Central memory CD8-positive, alpha-beta T cell (primary cell): ENCODE measurements around the gene KCNAB1.

Experiments
- ATAC-seq: fragments of 150-1000 bp; cut with Tn5 transposase; replicated peaks from 2 replicates; pipeline ENCODE4 v1.10.0; 2022; ENCODE audit warnings: mild to moderate bottlenecking, moderate FRiP score, moderate number of reproducible peaks; ENCODE audit not compliant: poor library complexity, severe bottlenecking; ENCODE audit errors: extremely low read depth
- DNase-seq, 2 donors: peaks; one replicate each; pipeline ENCODE4 v3.0.0; 2021; ENCODE audit warnings: low spot score in 2 of 2
- H3K27ac Mint-ChIP-seq: one replicate; pipeline ENCODE4 v1.8.0; 2022; ENCODE audit warnings: low read depth, mild to moderate bottlenecking, moderate library complexity, mixed read lengths
- H3K27me3 Mint-ChIP-seq: one replicate; pipeline ENCODE4 v1.8.0; 2022; ENCODE audit warnings: mixed read lengths
- H3K36me3 Mint-ChIP-seq: one replicate; pipeline ENCODE4 v1.8.0; 2022; ENCODE audit warnings: mild to moderate bottlenecking, moderate library complexity, mixed read lengths; ENCODE audit not compliant: insufficient read depth
- H3K4me1 Mint-ChIP-seq: one replicate; pipeline ENCODE4 v1.8.0; 2022; ENCODE audit warnings: mixed read lengths
- H3K4me3 Mint-ChIP-seq: one replicate; pipeline ENCODE4 v1.8.0; 2022; ENCODE audit warnings: mild to moderate bottlenecking, moderate library complexity, mixed read lengths
- H3K9me3 Mint-ChIP-seq: one replicate; pipeline ENCODE4 v1.8.0; 2022; ENCODE audit warnings: mixed read lengths

Gene KCNAB1

DNA sequence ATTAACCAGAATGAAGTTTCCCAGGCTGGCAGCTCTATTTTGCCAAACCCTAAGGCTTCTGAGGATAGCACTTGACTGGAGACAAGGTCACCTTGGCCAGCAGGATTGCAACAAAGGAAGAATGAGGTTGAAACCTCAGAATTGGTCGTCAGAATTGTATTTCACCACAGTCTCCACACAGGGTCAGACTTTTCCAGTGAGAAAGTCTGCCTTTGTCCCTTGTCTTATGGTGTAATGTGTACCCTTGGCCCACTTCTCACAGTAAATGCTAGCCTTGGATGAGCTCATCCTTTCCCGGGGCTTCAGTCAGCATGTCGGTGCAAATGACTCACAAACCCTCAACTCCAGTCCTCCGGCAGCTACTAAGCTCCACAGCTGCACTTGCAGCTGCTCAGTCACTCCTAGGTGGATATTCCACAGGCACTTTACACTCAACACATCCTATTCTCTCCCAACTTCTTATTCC, 414.8 kb downstream of the KCNAB1 start:
- Mint-ChIP-seq H3K27ac (no peak overlapping the region), H3K4me3 (no peak overlapping the region), H3K4me1 (no peaks in the 10 kb centered on the region), H3K36me3 (peaks cover 9% of the 10 kb centered on the region), H3K9me3 (no peaks in the 10 kb centered on the region), H3K27me3 (no peaks in the 10 kb centered on the region)
- DNase-seq (no peak), ATAC-seq (no peak)

DNA sequence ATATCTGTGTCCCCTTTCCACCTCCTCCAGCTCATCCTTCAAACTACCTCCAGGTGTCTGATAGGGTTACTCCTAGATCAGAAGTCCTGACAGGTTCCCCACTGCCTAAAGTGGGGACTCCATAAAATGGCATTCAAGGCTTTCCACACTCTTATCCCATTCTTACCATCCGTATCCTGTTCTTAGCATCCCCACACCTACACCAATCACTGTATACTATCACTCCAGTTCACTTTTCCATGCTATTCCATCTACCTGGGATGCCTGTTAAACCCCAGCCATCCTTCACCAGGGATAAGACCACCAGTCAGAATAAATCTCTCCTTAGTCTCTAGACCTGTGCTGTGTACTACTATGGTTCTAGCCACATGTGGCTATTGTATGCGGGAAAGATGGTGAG, 415.4 kb downstream of the KCNAB1 start:
- no peak overlapping the region for H3K27ac Mint-ChIP-seq

DNA sequence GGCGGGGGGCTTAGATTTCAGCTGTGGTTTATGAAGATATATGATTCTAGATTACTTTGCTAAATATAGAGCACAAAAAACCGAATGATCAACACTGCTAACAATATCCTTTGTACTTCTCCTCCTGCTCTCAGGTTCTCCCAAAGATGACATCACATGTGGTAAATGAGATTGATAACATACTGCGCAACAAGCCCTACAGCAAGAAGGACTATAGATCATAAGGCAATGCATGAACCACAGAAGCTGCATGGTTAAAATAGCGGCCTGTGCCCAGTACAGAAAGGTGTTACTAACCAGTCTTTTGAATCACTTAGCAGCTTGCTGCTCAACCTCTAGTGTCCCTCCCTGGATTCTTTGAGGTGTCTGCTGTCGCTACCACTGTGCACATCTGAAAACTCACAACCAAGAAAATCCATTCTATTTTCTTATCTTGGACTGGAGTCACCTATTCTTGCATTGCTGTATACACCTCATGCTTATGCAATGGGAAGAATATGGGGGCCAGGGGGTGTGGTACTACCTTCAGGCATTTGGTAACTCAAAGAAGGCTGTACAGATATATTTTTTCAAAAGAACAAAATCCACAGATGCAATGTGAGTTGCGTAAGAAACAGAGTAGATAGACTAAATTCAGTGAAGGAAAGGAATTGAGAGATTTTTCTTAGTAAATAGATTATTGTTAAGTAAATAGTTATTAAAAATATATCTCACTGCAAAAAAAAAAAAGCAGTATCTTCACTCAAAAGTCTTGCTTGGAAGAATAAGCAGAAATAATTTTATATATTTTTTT, 416.3 kb downstream of the KCNAB1 start:
- Mint-ChIP-seq H3K4me1 (no peaks in the 10 kb centered on the region), H3K27me3 (no peaks in the 10 kb centered on the region), H3K4me3 (no peak overlapping the region), H3K9me3 (no peaks in the 10 kb centered on the region), H3K36me3 (peaks cover 17% of the 10 kb centered on the region), H3K27ac (no peak overlapping the region)
- no peak for DNase-seq
- ATAC-seq: no peak

More for the DNA sequence above, 415.4 kb downstream of the KCNAB1 start:
- ATAC-seq (no peak), DNase-seq (no peak)
- Mint-ChIP-seq H3K36me3 (peaks cover 11% of the 10 kb centered on the region), H3K4me1 (no peaks in the 10 kb centered on the region), H3K9me3 (no peaks in the 10 kb centered on the region), H3K4me3 (no peak overlapping the region), H3K27me3 (no peaks in the 10 kb centered on the region)

DNA sequence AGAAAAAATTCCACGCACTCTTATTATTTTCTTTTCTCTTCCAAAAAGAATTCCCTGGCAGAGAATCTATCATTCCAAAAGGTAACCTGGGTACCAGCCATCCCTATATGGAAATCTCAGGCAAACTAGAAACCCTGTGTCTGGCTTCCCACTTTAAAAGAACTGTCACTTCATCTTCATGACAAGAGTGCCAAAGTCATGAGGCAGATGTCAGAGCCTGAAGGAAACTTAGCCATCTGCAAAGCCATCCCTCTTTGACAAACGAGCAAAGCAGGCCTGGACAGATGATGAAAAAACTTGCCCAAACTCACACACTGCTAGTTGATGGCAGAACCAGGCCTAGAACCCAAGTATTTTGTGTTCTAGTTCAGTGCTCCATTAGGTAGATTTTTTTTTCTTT, 418.7 kb downstream of the KCNAB1 start:
- Mint-ChIP-seq H3K9me3 (no peaks in the 10 kb centered on the region), H3K27ac (no peak overlapping the region), H3K36me3 (peaks cover 33% of the 10 kb centered on the region), H3K27me3 (no peaks in the 10 kb centered on the region), H3K4me3 (no peak overlapping the region), H3K4me1 (no peaks in the 10 kb centered on the region)
- no peak for DNase-seq
- ATAC-seq: no peak

DNA sequence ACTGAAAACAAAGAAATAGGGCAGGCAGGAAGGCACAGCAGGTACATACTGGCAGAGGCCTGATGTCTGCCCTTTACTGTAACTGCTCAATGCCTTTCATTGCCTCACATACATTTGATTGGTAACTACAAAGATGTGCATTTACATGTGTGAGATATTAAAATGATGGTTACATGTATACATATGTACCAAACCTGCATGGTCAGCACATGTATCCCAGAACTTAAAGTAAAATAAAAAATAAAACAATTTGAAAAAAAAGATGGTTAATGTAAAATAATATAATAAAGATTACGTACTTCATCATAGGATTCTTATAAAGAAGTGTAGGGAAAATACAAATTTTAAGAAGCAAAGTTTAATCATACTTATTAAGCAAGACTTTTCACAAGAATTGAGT, 419.4 kb downstream of the KCNAB1 start:
- Mint-ChIP-seq H3K9me3 (no peaks in the 10 kb centered on the region), H3K4me1 (no peaks in the 10 kb centered on the region), H3K27ac (no peak overlapping the region), H3K4me3 (no peak overlapping the region), H3K36me3 (peaks cover 37% of the 10 kb centered on the region), H3K27me3 (no peaks in the 10 kb centered on the region)
- no peak for DNase-seq
- ATAC-seq: no peak

DNA sequence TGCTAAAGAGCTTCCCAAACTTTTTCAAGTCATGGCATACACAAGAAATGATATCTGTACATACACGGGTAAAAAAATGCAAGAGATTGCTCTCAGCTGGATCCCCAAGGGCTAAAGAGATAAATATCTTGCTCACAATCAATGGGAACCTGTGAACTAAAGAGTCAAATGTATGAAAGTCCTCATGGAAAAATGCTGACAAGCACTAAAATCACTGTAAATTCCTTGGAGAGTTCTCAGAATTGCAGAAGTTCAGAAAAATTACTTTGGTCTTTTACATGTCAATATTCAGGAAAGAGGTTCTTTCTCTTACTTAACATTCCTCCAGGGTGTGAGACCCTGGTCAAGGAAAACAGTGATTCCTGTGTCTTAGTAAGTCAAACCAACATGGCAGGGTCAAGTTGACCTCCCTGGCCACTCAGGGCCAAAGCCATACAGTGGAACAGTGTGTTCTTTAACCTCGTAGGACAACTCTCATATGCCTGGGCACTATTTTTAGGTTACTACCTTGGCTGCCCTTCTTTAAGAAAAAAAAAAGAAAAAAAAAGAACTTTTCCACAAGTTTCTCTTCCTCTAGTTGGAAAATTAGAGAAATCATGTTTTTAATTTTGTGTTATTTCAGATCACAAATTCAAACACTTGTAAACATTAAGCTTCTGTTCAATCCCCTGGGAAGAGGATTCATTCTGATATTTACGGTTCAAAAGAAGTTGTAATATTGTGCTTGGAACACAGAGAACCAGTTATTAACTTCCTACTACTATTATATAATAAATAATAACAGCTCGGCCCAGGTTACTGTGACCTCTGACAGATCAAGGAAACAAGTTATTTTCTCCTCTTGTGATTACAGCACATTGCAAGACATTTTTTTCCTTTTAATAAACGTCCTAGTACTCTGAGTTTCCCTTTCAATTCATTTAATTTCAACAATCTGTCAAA, 422.0 kb downstream of the KCNAB1 start:
- DNase-seq (no peak), ATAC-seq (no peak)
- H3K9me3 Mint-ChIP-seq: no peaks in the 10 kb centered on the region
- no peak overlapping the region for H3K27ac Mint-ChIP-seq
- peaks cover 49% of the 10 kb centered on the region for H3K36me3 Mint-ChIP-seq
- peaks cover 15% of the 10 kb centered on the region for H3K4me1 Mint-ChIP-seq
- no peaks in the 10 kb centered on the region for H3K27me3 Mint-ChIP-seq
- H3K4me3 Mint-ChIP-seq: no peak overlapping the region

DNA sequence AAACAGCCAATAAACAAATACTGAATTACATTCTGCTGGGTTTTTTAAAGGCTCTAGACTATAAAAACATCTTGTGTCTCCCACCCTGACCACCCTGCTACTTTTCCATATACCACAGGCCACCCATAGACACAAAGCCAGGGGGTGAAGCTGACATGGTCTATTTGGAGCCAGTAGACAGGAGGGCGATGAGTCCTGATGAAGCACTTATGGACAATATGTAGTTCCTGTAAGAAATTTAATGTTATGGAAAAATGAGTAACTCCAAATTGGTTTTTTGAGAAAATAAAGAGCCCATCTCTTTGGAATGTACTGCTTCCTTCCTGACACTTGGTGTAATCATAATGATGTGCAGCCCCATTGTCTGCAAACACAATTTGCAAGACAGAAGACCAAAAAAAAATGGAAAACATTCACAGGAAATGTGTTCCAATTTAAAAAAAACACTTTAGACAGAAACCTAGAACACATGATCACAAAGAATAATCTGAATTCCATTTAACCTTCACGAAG, 422.7 kb downstream of the KCNAB1 start:
- Mint-ChIP-seq H3K27ac (no peak overlapping the region), H3K36me3 (peaks cover 53% of the 10 kb centered on the region), H3K4me1 (peaks cover 17% of the 10 kb centered on the region), H3K9me3 (no peaks in the 10 kb centered on the region), H3K27me3 (no peaks in the 10 kb centered on the region), H3K4me3 (no peak overlapping the region)
- no peak for DNase-seq
- no peak for ATAC-seq

DNA sequence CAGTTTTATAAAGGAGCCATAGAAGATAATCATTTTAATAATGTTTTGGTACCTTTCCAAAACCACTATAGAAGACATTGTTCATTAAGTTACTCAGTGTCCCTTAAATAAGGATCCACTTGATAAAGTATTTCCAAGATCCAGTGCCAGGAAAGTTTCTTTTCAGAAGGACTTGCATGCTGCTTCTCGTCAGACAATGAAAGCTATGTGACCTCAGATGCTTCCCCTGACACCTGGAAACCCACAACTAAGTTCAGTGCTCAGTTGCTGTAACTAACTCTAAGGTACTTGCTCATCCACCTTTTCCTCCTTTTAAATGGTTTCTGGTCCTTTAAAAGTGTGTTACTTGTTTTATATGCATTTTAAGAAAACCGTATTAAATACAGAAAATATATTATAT, 427.3 kb downstream of the KCNAB1 start:
- H3K27ac Mint-ChIP-seq: no peak overlapping the region
- H3K27me3 Mint-ChIP-seq: no peaks in the 10 kb centered on the region
- peaks cover 43% of the 10 kb centered on the region for H3K4me1 Mint-ChIP-seq
- no peaks in the 10 kb centered on the region for H3K9me3 Mint-ChIP-seq
- DNase-seq: no peak
- no peak for ATAC-seq
- no peak overlapping the region for H3K4me3 Mint-ChIP-seq
- H3K36me3 Mint-ChIP-seq: peaks cover 62% of the 10 kb centered on the region

DNA sequence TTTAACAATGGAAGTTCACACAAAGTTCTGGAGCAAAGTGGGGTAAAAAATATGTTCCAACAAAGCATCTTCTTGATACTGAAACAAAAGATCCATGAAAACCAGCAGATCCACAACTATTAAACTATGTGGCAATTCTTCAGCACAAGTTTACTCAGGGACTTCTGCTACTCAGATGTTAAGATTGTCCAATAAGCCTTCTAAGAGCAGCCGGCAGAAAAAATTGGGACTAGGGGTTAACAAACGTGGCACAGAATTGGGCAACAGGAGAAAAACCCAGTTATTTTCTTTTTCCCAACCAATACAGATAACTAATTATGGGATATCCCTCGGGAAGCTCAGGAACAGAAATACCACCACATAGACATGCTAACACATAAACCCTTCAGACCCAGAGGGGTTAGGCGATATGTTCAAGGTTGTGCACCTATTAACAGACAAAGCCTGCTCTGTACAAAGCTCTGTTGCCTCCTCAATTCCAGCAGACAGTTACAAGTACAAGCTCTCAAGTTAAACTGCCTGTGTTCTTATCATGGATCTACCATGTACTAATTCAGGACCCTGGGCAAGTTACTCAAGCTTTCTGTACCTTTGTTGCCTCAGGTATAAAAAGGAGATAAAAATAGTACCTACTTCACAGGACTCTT, 427.8 kb downstream of the KCNAB1 start:
- Mint-ChIP-seq H3K4me3 (no peak overlapping the region), H3K4me1 (peaks cover 43% of the 10 kb centered on the region), H3K9me3 (no peaks in the 10 kb centered on the region), H3K27me3 (no peaks in the 10 kb centered on the region), H3K36me3 (peaks cover 59% of the 10 kb centered on the region), H3K27ac (no peak overlapping the region)
- ATAC-seq (no peak), DNase-seq (no peak)

DNA sequence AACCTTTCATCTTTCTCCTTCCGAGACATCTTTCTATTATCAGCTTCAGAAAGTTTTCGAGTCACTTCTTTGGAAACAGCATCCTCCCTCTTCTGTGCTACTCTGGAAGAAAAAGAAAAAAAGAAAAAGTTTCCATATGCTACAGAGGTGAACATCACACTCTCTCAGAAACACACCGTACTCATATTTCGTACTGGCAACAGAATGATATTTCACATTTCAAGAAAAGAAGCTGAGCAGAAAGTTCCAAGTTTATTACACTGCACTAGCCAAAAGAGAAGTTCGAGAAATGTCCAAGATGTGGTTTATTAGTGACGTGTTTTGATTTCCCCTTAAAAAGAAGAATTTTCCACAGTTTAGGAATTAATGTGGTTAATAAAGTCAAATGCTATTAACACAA, 428.5 kb downstream of the KCNAB1 start:
- Mint-ChIP-seq H3K4me3 (no peak overlapping the region), H3K27me3 (no peaks in the 10 kb centered on the region), H3K27ac (no peak overlapping the region), H3K36me3 (peaks cover 54% of the 10 kb centered on the region), H3K4me1 (peaks cover 47% of the 10 kb centered on the region), H3K9me3 (no peaks in the 10 kb centered on the region)
- DNase-seq (no peak), ATAC-seq (no peak)

DNA sequence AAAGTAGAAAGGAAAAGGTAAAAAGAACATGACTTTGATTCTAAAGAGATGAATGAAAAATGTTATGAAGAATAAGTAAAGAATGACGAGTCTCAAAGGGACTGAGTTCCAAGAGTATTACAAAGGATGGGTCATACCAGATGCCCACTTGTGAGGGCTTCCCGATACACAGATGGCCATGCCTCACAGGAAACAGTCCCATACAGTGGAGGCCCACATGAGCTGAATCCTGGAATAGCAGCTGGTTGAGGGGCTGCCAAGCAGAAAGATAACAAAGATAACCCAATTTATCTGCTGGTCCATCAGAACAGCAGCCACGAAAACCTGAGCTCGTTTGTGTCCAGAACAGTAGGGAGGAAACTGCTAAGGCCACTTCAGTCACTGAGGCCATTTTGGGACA, 430.9 kb downstream of the KCNAB1 start:
- no peaks in the 10 kb centered on the region for H3K27me3 Mint-ChIP-seq
- ATAC-seq (no peak), DNase-seq (no peak)
- H3K27ac Mint-ChIP-seq: no peak overlapping the region
- H3K9me3 Mint-ChIP-seq: no peaks in the 10 kb centered on the region
- H3K4me1 Mint-ChIP-seq: peaks cover 51% of the 10 kb centered on the region
- peaks cover 54% of the 10 kb centered on the region for H3K36me3 Mint-ChIP-seq
- H3K4me3 Mint-ChIP-seq: peak overlapping the region; percentile 24

DNA sequence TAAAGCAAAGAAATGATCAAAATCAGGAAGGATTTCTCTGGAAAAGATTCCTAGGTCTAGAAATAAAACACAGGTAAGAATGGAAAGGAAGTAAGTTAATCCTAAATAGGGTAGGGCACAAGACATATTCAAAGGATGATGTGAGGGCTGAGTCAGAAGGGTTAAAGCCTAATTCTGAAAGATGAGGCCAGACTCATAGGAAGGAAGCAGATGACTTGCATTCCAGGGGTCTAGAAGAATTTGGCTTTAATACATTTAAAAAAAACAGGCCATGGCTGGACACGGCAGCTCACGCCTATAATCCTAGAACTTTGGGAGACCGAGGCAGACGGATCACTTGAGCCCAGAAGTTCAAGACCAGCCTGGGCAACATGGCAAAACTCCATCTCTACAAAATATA, 431.4 kb downstream of the KCNAB1 start:
- peak overlapping the region; percentile 6 for H3K4me3 Mint-ChIP-seq
- peaks cover 47% of the 10 kb centered on the region for H3K4me1 Mint-ChIP-seq
- ATAC-seq (no peak), DNase-seq (no peak)
- H3K9me3 Mint-ChIP-seq: no peaks in the 10 kb centered on the region
- H3K27ac Mint-ChIP-seq: no peak overlapping the region
- peaks cover 51% of the 10 kb centered on the region for H3K36me3 Mint-ChIP-seq
- no peaks in the 10 kb centered on the region for H3K27me3 Mint-ChIP-seq
